ENCODE results near the gene ASAP2.

- no peak for TF ChIP-seq CTCF (IDR thresholded peaks at IDR 0.05)
- no peak for TF ChIP-seq POLR2A (IDR thresholded peaks at IDR 0.05)
- no peak for TF ChIP-seq POLR2AphosphoS5 (IDR thresholded peaks at IDR 0.05)
These were observed 67.0 kb downstream of the ASAP2 start for GRCh38 chr2:9273486-9274130.

All from transverse colon (tissue), 4 donors.